CD8-positive, alpha-beta memory T cell (primary cell): Measurements from ENCODE around the gene CAMK1D. TPM values are rescaled to one million over a fixed set of nuclear protein-coding genes. Genes with fewer than 3 reads are reported as not detected.
"Not testable (repeated sequence)": the region's sequence is repeated elsewhere in the genome, so short reads cannot be mapped to it uniquely, and the experiment has no call there.

Experiments used
- CTCF ChIA-PET: fragments of 350-600 bp; sonication (Branson Sonifier 250); formaldehyde crosslinking; loops from one replicate; lab custom pipeline; 2021; ENCODE audit warnings: antibody characterized with exemption; lab: Charles Lee
- POLR2A ChIA-PET: fragments of 350-600 bp; sonication (Branson Sonifier 250); formaldehyde crosslinking; loops from one replicate; lab custom pipeline; 2021; ENCODE audit warnings: antibody characterized with exemption; lab: Charles Lee
- DNase-seq, 5 donors: peaks; one replicate each; pipeline versions ENCODE4 v3.0.0 to v3.0.0-alpha.2; 2020 to 2022; ENCODE audit warnings: mixed read lengths in 1 of 5
- H3K27ac ChIP-seq: one replicate; pipeline ENCODE4 v1.7.0; 2013; ENCODE audit warnings: low read depth, mild to moderate bottlenecking, low read length, moderate library complexity
- H3K27me3 ChIP-seq: 2 replicates; pipeline ENCODE4 v1.7.0; 2013; ENCODE audit warnings: low read length, mild to moderate bottlenecking; ENCODE audit not compliant: insufficient read depth, poor library complexity, severe bottlenecking
- H3K36me3 ChIP-seq: 2 replicates; pipeline ENCODE4 v1.7.0; 2013; ENCODE audit warnings: mild to moderate bottlenecking, low read length, moderate library complexity; ENCODE audit not compliant: insufficient read depth
- H3K4me1 ChIP-seq: 2 replicates; pipeline ENCODE4 v1.7.0; 2013; ENCODE audit warnings: mild to moderate bottlenecking, low read length, moderate library complexity; ENCODE audit not compliant: insufficient read depth
- H3K4me3 ChIP-seq: 2 replicates; pipeline ENCODE4 v1.7.0; 2013; ENCODE audit warnings: mild to moderate bottlenecking, low read length
- H3K9me3 ChIP-seq: 2 replicates; pipeline ENCODE4 v1.7.0; 2013; ENCODE audit warnings: mild to moderate bottlenecking, low read length
- H3K27ac Mint-ChIP-seq, 8 donors: one replicate each; pipeline ENCODE4 v1.8.0; 2020 to 2021; ENCODE audit warnings: mixed read lengths in 8 of 8, mild to moderate bottlenecking in 6 of 8, inconsistent platforms in 3 of 8, moderate library complexity in 3 of 8
- H3K27me3 Mint-ChIP-seq, 2 donors: one replicate each; pipeline ENCODE4 v1.8.0; 2020 to 2021; ENCODE audit warnings: mixed read lengths in 2 of 2, mild to moderate bottlenecking in 1 of 2, moderate library complexity in 1 of 2
- H3K36me3 Mint-ChIP-seq, 3 donors: one replicate each; pipeline ENCODE4 v1.8.0; 2020 to 2021; ENCODE audit warnings: mixed read lengths in 3 of 3, inconsistent platforms in 1 of 3, mild to moderate bottlenecking in 1 of 3
- H3K4me1 Mint-ChIP-seq, 3 donors: one replicate each; pipeline ENCODE4 v1.8.0; 2020 to 2021; ENCODE audit warnings: mixed read lengths in 3 of 3, inconsistent platforms in 1 of 3, mild to moderate bottlenecking in 1 of 3
- H3K4me3 Mint-ChIP-seq, 7 donors: one replicate each; pipeline ENCODE4 v1.8.0; 2020 to 2021; ENCODE audit warnings: mixed read lengths in 7 of 7, mild to moderate bottlenecking in 6 of 7, moderate library complexity in 4 of 7, inconsistent platforms in 2 of 7
- H3K9me3 Mint-ChIP-seq, 5 donors: one replicate each; pipeline ENCODE4 v1.8.0; 2020 to 2022; ENCODE audit warnings: mixed read lengths in 5 of 5, mild to moderate bottlenecking in 3 of 5, moderate library complexity in 2 of 5, inconsistent platforms in 1 of 5
- polyA plus RNA-seq: library from polyadenylated mRNA; unstranded; fragments of 300-500 nt; fragmentation: Illumina TruSeq; gene quantifications from one replicate; pipeline ENCODE4 v1.2.3, GENCODE V29; 2021
- total RNA-seq, 2 experiments: library from RNA; stranded (reverse); gene quantifications; one replicate each; pipeline ENCODE4 v1.2.3, GENCODE V29; 2021

The CAMK1D gene
- total and polyA plus RNA-seq, 3 experiments from 2014 or later = 8.9 to 15.1 (median 10.0) TPM

- Mint-ChIP-seq H3K4me1 (peaks cover 1 to 5% (median 3%) of the 10 kb centered on the region in 3 donors), H3K27me3 (peaks cover 0 to 1% of the 10 kb centered on the region in 2 donors), H3K27ac (no peak overlapping the region), H3K4me3 (no peak overlapping the region), H3K9me3 (no peaks in the 10 kb centered on the region), H3K36me3 (peaks cover 0 to 2% (median 0%) of the 10 kb centered on the region in 3 donors)
- DNase-seq = no peak
- Histone ChIP-seq H3K36me3 (no peaks in the 10 kb centered on the region), H3K9me3 (no peaks in the 10 kb centered on the region), H3K4me3 (no peak overlapping the region), H3K27me3 (no peaks in the 10 kb centered on the region), H3K4me1 (no peaks in the 10 kb centered on the region), H3K27ac (no peak overlapping the region)
- ChIA-PET POLR2A (no interaction called here), CTCF (interaction anchor here (1.6 to 7.3 kb wide), 4 partner anchors 10 to 498 kb away, joined by 5 to 67 read pairs (median 8); no protein-coding TSS in a partner anchor)
These were observed 363.1 kb downstream of the CAMK1D start for GRCh38 chr10:12712293-12712983.

GRCh38 chr10:12712984-12713316 is 363.6 kb downstream of the CAMK1D start:
- H3K27me3 ChIP-seq, H3K27ac Mint-ChIP-seq, DNase-seq, H3K9me3 ChIP-seq, H3K27ac ChIP-seq, POLR2A ChIA-PET, H3K27me3 Mint-ChIP-seq, H3K4me1 ChIP-seq, H3K9me3 Mint-ChIP-seq, H3K4me3 Mint-ChIP-seq, H3K36me3 ChIP-seq, H3K4me3 ChIP-seq, H3K36me3 Mint-ChIP-seq, H3K4me1 Mint-ChIP-seq: not testable (repeated sequence)
- CTCF ChIA-PET = interaction anchor here (1.8 to 7.3 kb wide), 2 partner anchors 448 to 499 kb away, joined by 5 to 67 read pairs; no protein-coding TSS in a partner anchor

- ChIA-PET CTCF (no interaction called here), POLR2A (no interaction called here)
- Histone ChIP-seq H3K36me3 (no peaks in the 10 kb centered on the region), H3K4me1 (no peaks in the 10 kb centered on the region), H3K9me3 (no peaks in the 10 kb centered on the region), H3K4me3 (no peak overlapping the region), H3K27ac (no peak overlapping the region), H3K27me3 (no peaks in the 10 kb centered on the region)
- Mint-ChIP-seq H3K36me3 (peaks cover 0 to 5% (median 2%) of the 10 kb centered on the region in 3 donors), H3K27ac (no peak overlapping the region), H3K4me3 (no peak overlapping the region), H3K9me3 (no peaks in the 10 kb centered on the region), H3K4me1 (peaks cover under 1 to 2% (median 1%) of the 10 kb centered on the region in 3 donors), H3K27me3 (no peaks in the 10 kb centered on the region)
- DNase-seq = no peak
These were observed 366.7 kb downstream of the CAMK1D start for GRCh38 chr10:12716042-12716441.

GRCh38 chr10:12717981-12718707 is 368.8 kb downstream of the CAMK1D start:
- H3K4me1 Mint-ChIP-seq = peaks cover 0 to 4% (median 0%) of the 10 kb centered on the region in 3 donors
- Histone ChIP-seq H3K36me3 (no peaks in the 10 kb centered on the region), H3K27ac (no peak overlapping the region), H3K4me1 (no peaks in the 10 kb centered on the region), H3K27me3 (no peaks in the 10 kb centered on the region), H3K9me3 (no peaks in the 10 kb centered on the region), H3K4me3 (no peak overlapping the region)
- no peak overlapping the region for H3K4me3 Mint-ChIP-seq
- POLR2A ChIA-PET = no interaction called here
- no peaks in the 10 kb centered on the region for H3K9me3 Mint-ChIP-seq
- no peaks in the 10 kb centered on the region for H3K27me3 Mint-ChIP-seq
- H3K36me3 Mint-ChIP-seq = peaks cover 0 to 7% (median 2%) of the 10 kb centered on the region in 3 donors
- H3K27ac Mint-ChIP-seq = no peak overlapping the region
- CTCF ChIA-PET = no interaction called here
- no peak for DNase-seq

GRCh38 chr10:12719365-12719764 is 370.0 kb downstream of the CAMK1D start:
- ChIA-PET CTCF (no interaction called here), POLR2A (no interaction called here)
- Mint-ChIP-seq H3K4me3 (no peak overlapping the region), H3K4me1 (peaks cover 0 to 4% (median 0%) of the 10 kb centered on the region in 3 donors), H3K27ac (no peak overlapping the region), H3K36me3 (peaks cover 0 to 7% (median 2%) of the 10 kb centered on the region in 3 donors), H3K9me3 (no peaks in the 10 kb centered on the region), H3K27me3 (no peaks in the 10 kb centered on the region)
- Histone ChIP-seq H3K9me3 (no peaks in the 10 kb centered on the region), H3K36me3 (no peaks in the 10 kb centered on the region), H3K4me1 (no peaks in the 10 kb centered on the region), H3K27ac (no peak overlapping the region), H3K4me3 (no peak overlapping the region), H3K27me3 (no peaks in the 10 kb centered on the region)
- no peak for DNase-seq

GRCh38 chr10:12720217-12720981 is 371.1 kb downstream of the CAMK1D start:
- H3K27ac Mint-ChIP-seq = no peak overlapping the region
- Histone ChIP-seq H3K36me3 (no peaks in the 10 kb centered on the region), H3K4me3 (no peak overlapping the region), H3K4me1 (no peaks in the 10 kb centered on the region), H3K27me3 (no peaks in the 10 kb centered on the region), H3K9me3 (no peaks in the 10 kb centered on the region), H3K27ac (no peak overlapping the region)
- no peaks in the 10 kb centered on the region for H3K9me3 Mint-ChIP-seq
- ChIA-PET POLR2A (no interaction called here), CTCF (no interaction called here)
- H3K4me1 Mint-ChIP-seq = peaks cover 0 to 6% (median 3%) of the 10 kb centered on the region in 3 donors
- peaks cover 0 to 9% (median 4%) of the 10 kb centered on the region in 3 donors for H3K36me3 Mint-ChIP-seq
- no peak for DNase-seq
- no peak overlapping the region for H3K4me3 Mint-ChIP-seq
- no peaks in the 10 kb centered on the region for H3K27me3 Mint-ChIP-seq

- POLR2A ChIA-PET = no interaction called here
- peak overlapping the region in 1 of 8 donors; percentile 66 for H3K27ac Mint-ChIP-seq
- CTCF ChIA-PET = interaction anchor here (1.4 kb wide), 1 partner anchor 10 kb away, joined by 5 read pairs; no protein-coding TSS in a partner anchor
These were observed 372.0 kb downstream of the CAMK1D start for GRCh38 chr10:12721334-12721733.

More at GRCh38 chr10:12721334-12721733, 372.0 kb downstream of the CAMK1D start:
- Histone ChIP-seq H3K36me3 (no peaks in the 10 kb centered on the region), H3K4me1 (no peaks in the 10 kb centered on the region), H3K4me3 (no peak overlapping the region), H3K27ac (no peak overlapping the region), H3K9me3 (no peaks in the 10 kb centered on the region), H3K27me3 (no peaks in the 10 kb centered on the region)
- Mint-ChIP-seq H3K27me3 (no peaks in the 10 kb centered on the region), H3K4me3 (no peak overlapping the region), H3K4me1 (peaks cover 0 to 6% (median 3%) of the 10 kb centered on the region in 3 donors), H3K9me3 (no peaks in the 10 kb centered on the region), H3K36me3 (peaks cover 0 to 10% (median 5%) of the 10 kb centered on the region in 3 donors)
- DNase-seq = no peak
